Neuronal stem cell (in vitro differentiated cells): ENCODE measurements around the gene PTPRH.

Experiments used
- DNase-seq: peaks from one replicate; pipeline ENCODE4 v3.0.0-alpha.2; 2013; ENCODE audit warnings: low spot score
- H2AFZ ChIP-seq: one replicate; pipeline ENCODE4 v1.6.1; 2013; ENCODE audit warnings: mild to moderate bottlenecking, low read length, inconsistent platforms
- H2AK5ac ChIP-seq: 2 replicates; pipeline ENCODE4 v1.6.1; 2013; ENCODE audit warnings: low read depth, mild to moderate bottlenecking, inconsistent platforms, low read length, moderate library complexity, mixed read lengths
- H2BK120ac ChIP-seq: 2 replicates; pipeline ENCODE4 v1.6.1; 2013; ENCODE audit warnings: low read depth, mild to moderate bottlenecking, inconsistent platforms, low read length, moderate library complexity, mixed read lengths
- H2BK12ac ChIP-seq: one replicate; pipeline ENCODE4 v1.6.1; 2013; ENCODE audit warnings: low read length, inconsistent platforms
- H2BK15ac ChIP-seq: 2 replicates; pipeline ENCODE4 v1.6.1; 2013; ENCODE audit warnings: mild to moderate bottlenecking, low read length, inconsistent platforms, mixed read lengths
- H2BK5ac ChIP-seq: one replicate; pipeline ENCODE4 v1.6.1; 2013; ENCODE audit warnings: inconsistent platforms, mild to moderate bottlenecking, low read length, moderate library complexity
- H3K14ac ChIP-seq: one replicate; pipeline ENCODE4 v1.6.1; 2013; ENCODE audit warnings: low read length, inconsistent platforms
- H3K18ac ChIP-seq: 2 replicates; pipeline ENCODE4 v1.6.1; 2013; ENCODE audit warnings: low read length, inconsistent platforms
- H3K23ac ChIP-seq: 2 replicates; pipeline ENCODE4 v1.6.1; 2013; ENCODE audit warnings: low read depth, mild to moderate bottlenecking, mixed read lengths, low read length, inconsistent platforms; ENCODE audit not compliant: poor library complexity
- H3K27ac ChIP-seq: replicated peaks from 3 replicates; pipeline ENCODE4 v1.5.1; 2013; ENCODE audit warnings: low read length, inconsistent platforms
- H3K27me3 ChIP-seq, 3 experiments: 2 replicates each; pipeline ENCODE4 v1.6.1; 2013; ENCODE audit warnings: low read length in 3 of 3, mild to moderate bottlenecking in 2 of 3, inconsistent platforms in 1 of 3, low read depth in 1 of 3, mixed read lengths in 1 of 3, moderate library complexity in 1 of 3; ENCODE audit not compliant: control insufficient read depth in 3 of 3, insufficient read depth in 3 of 3
- H3K36me3 ChIP-seq, 2 donors: replicated peaks in 1 of 2; 2 replicates each; pipeline ENCODE4 v1.6.1; 2013; ENCODE audit warnings: low read length in 2 of 2; ENCODE audit not compliant: control insufficient read depth in 2 of 2, insufficient read depth in 2 of 2
- H3K4ac ChIP-seq: 2 replicates; pipeline ENCODE4 v1.6.1; 2013; ENCODE audit warnings: inconsistent platforms, mild to moderate bottlenecking, low read length, moderate library complexity
- H3K4me1 ChIP-seq, 2 donors: 1 replicate in 1 of 2; 2 replicates in 1 of 2; pipeline ENCODE4 v1.6.1; 2013; ENCODE audit warnings: low read length in 2 of 2, low read depth in 1 of 2; ENCODE audit not compliant: control insufficient read depth in 2 of 2, insufficient read depth in 1 of 2
- H3K4me2 ChIP-seq: one replicate; pipeline ENCODE4 v1.6.1; 2013; ENCODE audit warnings: mild to moderate bottlenecking, low read length, inconsistent platforms; ENCODE audit not compliant: insufficient read depth, poor library complexity, severe bottlenecking
- H3K4me3 ChIP-seq, 2 donors: 2 replicates each; pipeline ENCODE4 v1.5.1; 2013; ENCODE audit warnings: low read length in 2 of 2, mild to moderate bottlenecking in 2 of 2, inconsistent platforms in 1 of 2, moderate library complexity in 1 of 2
- H3K79me1 ChIP-seq: one replicate; pipeline ENCODE4 v1.6.1; 2013; ENCODE audit warnings: low read depth, mild to moderate bottlenecking, inconsistent platforms, low read length, moderate library complexity
- H3K9ac ChIP-seq: one replicate; pipeline ENCODE4 v1.6.1; 2013; ENCODE audit warnings: mild to moderate bottlenecking, low read depth, low read length, inconsistent platforms; ENCODE audit not compliant: poor library complexity
- H3K9me3 ChIP-seq, 2 donors: replicated peaks in 1 of 2; 2 replicates each; pipeline versions ENCODE3 to v1.6.1; 2013; ENCODE audit warnings: low read length in 2 of 2, mild to moderate bottlenecking in 2 of 2, inconsistent platforms in 1 of 2, low read depth in 1 of 2, mixed read lengths in 1 of 2, moderate library complexity in 1 of 2; ENCODE audit not compliant: control insufficient read depth in 2 of 2, insufficient read depth in 1 of 2
- H4K8ac ChIP-seq: one replicate; pipeline ENCODE4 v1.6.1; 2013; ENCODE audit warnings: low read depth, mild to moderate bottlenecking, inconsistent platforms, low read length, moderate library complexity
- H4K91ac ChIP-seq: one replicate; pipeline ENCODE4 v1.6.1; 2013; ENCODE audit warnings: low read length, low read depth, mild to moderate bottlenecking, inconsistent platforms; ENCODE audit not compliant: poor library complexity
- WGBS, 2 donors: extraction: QIAGEN DNeasy Blood & Tissue Kit; methylation state at CpG; one replicate each; pipeline ENCODE4 v1.1.7; 2013; ENCODE audit warnings: missing lambda C conversion rate in 2 of 2, mixed read lengths in 1 of 2; ENCODE audit not compliant: insufficient read length in 2 of 2, insufficient replicate concordance in 1 of 2; ENCODE audit errors: extremely low coverage in 2 of 2; 5-methylcytosine and 5-hydroxymethylcytosine counted together

The PTPRH gene

GRCh38 chr19:55188625-55189024 lies 20.7 kb downstream of the PTPRH start:
- Histone ChIP-seq H3K36me3 (no peaks in the 10 kb centered on the region), H3K4me2 (peak overlapping the region; percentile 11)

GRCh38 chr19:55186080-55186479 lies 23.2 kb downstream of the PTPRH start:
- Histone ChIP-seq H3K18ac (no peak overlapping the region), H3K4me1 (peaks cover 0 to 2% of the 10 kb centered on the region in 2 donors), H3K14ac (no peak overlapping the region), H2BK12ac (no peak overlapping the region), H3K9me3 (no peaks in the 10 kb centered on the region), H3K27me3 (peaks cover 0 to 29% (median 11%) of the 10 kb centered on the region in 3 experiments), H3K4me2 (no peak overlapping the region), H3K27ac (no peak overlapping the region), H3K23ac (no peak overlapping the region), H4K8ac (no peak overlapping the region), H3K9ac (no peak overlapping the region), H4K91ac (no peak overlapping the region), H2BK15ac (no peak overlapping the region), H2BK5ac (no peak overlapping the region), H2AFZ (no peak overlapping the region), H2BK120ac (no peak overlapping the region), H3K79me1 (no peaks in the 10 kb centered on the region), H2AK5ac (peak overlapping the region; percentile 36), H3K4ac (no peak overlapping the region), H3K36me3 (no peaks in the 10 kb centered on the region), H3K4me3 (no peak overlapping the region)
- no peak for DNase-seq
- no CpG with 5 or more reads among the region's 12 CpGs for WGBS, 2 donors

More at GRCh38 chr19:55188625-55189024, 20.7 kb downstream of the PTPRH start:
- Histone ChIP-seq H4K91ac (no peak overlapping the region), H2AK5ac (no peak overlapping the region), H3K14ac (no peak overlapping the region), H2AFZ (peak overlapping the region; percentile 81), H3K4ac (no peak overlapping the region), H3K4me1 (peaks cover 0 to 2% of the 10 kb centered on the region in 2 donors), H2BK12ac (no peak overlapping the region), H3K9me3 (no peaks in the 10 kb centered on the region), H3K18ac (no peak overlapping the region), H3K23ac (no peak overlapping the region), H3K4me3 (no peak overlapping the region), H3K79me1 (no peaks in the 10 kb centered on the region), H3K27ac (no peak overlapping the region), H3K27me3 (peaks cover 0 to 14% (median 0%) of the 10 kb centered on the region in 3 experiments), H4K8ac (peak overlapping the region; percentile 17), H2BK120ac (no peak overlapping the region), H3K9ac (no peak overlapping the region), H2BK15ac (no peak overlapping the region), H2BK5ac (no peak overlapping the region)
- DNase-seq = no peak
- WGBS, 2 donors = no CpG with 5 or more reads among the region's 8 CpGs

- no CpG with 5 or more reads among the region's 20 CpGs for WGBS, 2 donors
- Histone ChIP-seq H3K27ac (no peak overlapping the region), H3K27me3 (peaks cover 0 to 39% (median 29%) of the 10 kb centered on the region in 3 experiments)
Measured at GRCh38 chr19:55181740-55182139, 27.6 kb downstream of the PTPRH start.

GRCh38 chr19:55179606-55180484 lies 29.5 kb downstream of the PTPRH start, which contains the start of gene SYT5:
Gene SYT5 (minus strand): TSS chr19:55180289. CDS start chr19:55179041, 1,248 bp downstream.
- H3K27ac ChIP-seq = no peak within 1 kb of the TSS
- WGBS, 2 donors = no CpG with 5 or more reads among the region's 68 CpGs

More at GRCh38 chr19:55181740-55182139, 27.6 kb downstream of the PTPRH start:
- Histone ChIP-seq H2AFZ (no peak overlapping the region), H2BK120ac (no peak overlapping the region), H3K4ac (no peak overlapping the region), H2BK12ac (no peak overlapping the region), H2BK5ac (no peak overlapping the region), H3K4me2 (no peak overlapping the region), H2AK5ac (no peak overlapping the region), H3K4me3 (no peak overlapping the region), H3K23ac (no peak overlapping the region), H4K91ac (no peak overlapping the region), H3K18ac (no peak overlapping the region), H4K8ac (no peak overlapping the region), H2BK15ac (no peak overlapping the region), H3K79me1 (no peaks in the 10 kb centered on the region), H3K14ac (no peak overlapping the region), H3K9me3 (no peaks in the 10 kb centered on the region), H3K9ac (peak overlapping the region; percentile 21), H3K4me1 (peaks cover 6 to 9% of the 10 kb centered on the region in 2 donors), H3K36me3 (no peaks in the 10 kb centered on the region)
- no peak for DNase-seq

More at GRCh38 chr19:55179606-55180484, 29.5 kb downstream of the PTPRH start, which contains the start of gene SYT5:
- peak within 1 kb of the TSS; percentile 41 for H2BK12ac ChIP-seq
- peak within 1 kb of the TSS; percentile 46 to 81 for H3K4me3 ChIP-seq
- DNase-seq = peak; percentile 58
- no peak within 1 kb of the TSS for H4K8ac ChIP-seq
- peaks cover 0 to 46% (median 28%) of the 10 kb centered on the region in 3 experiments for H3K27me3 ChIP-seq
- peak within 1 kb of the TSS; percentile 72 for H2BK120ac ChIP-seq
- H3K4me1 ChIP-seq = peaks cover 6 to 9% of the 10 kb centered on the region in 2 donors
- no peaks in the 10 kb centered on the region for H3K79me1 ChIP-seq
- peak within 1 kb of the TSS; percentile 72 for H2AK5ac ChIP-seq
- H2BK5ac ChIP-seq = peak within 1 kb of the TSS; percentile 39
- H3K14ac ChIP-seq = peak within 1 kb of the TSS; percentile 4
- H3K36me3 ChIP-seq = no peaks in the 10 kb centered on the region
- H3K9me3 ChIP-seq = peaks cover 0 to 2% of the 10 kb centered on the region in 2 donors
- H2BK15ac ChIP-seq = peak within 1 kb of the TSS; percentile 25
- no peak within 1 kb of the TSS for H4K91ac ChIP-seq
- H3K4me2 ChIP-seq = peak within 1 kb of the TSS; percentile 98
- peak within 1 kb of the TSS; percentile 94 for H2AFZ ChIP-seq
- H3K9ac ChIP-seq = peak within 1 kb of the TSS; percentile 37
- no peak within 1 kb of the TSS for H3K4ac ChIP-seq
- peak within 1 kb of the TSS; percentile 94 for H3K18ac ChIP-seq
- H3K23ac ChIP-seq = peak within 1 kb of the TSS; percentile 60
